CD1c-positive myeloid dendritic cell (primary cell): ENCODE results near the gene HBP1.
"Not testable (repeated sequence)": the region's sequence is repeated elsewhere in the genome, so short reads cannot be mapped to it uniquely, and the experiment has no call there.

Source experiments
- DNase-seq: peaks from one replicate; pipeline ENCODE4 v3.0.0-alpha.2; 2016; ENCODE audit errors: extremely low spot score

The HBP1 gene, protein sequence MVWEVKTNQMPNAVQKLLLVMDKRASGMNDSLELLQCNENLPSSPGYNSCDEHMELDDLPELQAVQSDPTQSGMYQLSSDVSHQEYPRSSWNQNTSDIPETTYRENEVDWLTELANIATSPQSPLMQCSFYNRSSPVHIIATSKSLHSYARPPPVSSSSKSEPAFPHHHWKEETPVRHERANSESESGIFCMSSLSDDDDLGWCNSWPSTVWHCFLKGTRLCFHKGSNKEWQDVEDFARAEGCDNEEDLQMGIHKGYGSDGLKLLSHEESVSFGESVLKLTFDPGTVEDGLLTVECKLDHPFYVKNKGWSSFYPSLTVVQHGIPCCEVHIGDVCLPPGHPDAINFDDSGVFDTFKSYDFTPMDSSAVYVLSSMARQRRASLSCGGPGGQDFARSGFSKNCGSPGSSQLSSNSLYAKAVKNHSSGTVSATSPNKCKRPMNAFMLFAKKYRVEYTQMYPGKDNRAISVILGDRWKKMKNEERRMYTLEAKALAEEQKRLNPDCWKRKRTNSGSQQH

DNA sequence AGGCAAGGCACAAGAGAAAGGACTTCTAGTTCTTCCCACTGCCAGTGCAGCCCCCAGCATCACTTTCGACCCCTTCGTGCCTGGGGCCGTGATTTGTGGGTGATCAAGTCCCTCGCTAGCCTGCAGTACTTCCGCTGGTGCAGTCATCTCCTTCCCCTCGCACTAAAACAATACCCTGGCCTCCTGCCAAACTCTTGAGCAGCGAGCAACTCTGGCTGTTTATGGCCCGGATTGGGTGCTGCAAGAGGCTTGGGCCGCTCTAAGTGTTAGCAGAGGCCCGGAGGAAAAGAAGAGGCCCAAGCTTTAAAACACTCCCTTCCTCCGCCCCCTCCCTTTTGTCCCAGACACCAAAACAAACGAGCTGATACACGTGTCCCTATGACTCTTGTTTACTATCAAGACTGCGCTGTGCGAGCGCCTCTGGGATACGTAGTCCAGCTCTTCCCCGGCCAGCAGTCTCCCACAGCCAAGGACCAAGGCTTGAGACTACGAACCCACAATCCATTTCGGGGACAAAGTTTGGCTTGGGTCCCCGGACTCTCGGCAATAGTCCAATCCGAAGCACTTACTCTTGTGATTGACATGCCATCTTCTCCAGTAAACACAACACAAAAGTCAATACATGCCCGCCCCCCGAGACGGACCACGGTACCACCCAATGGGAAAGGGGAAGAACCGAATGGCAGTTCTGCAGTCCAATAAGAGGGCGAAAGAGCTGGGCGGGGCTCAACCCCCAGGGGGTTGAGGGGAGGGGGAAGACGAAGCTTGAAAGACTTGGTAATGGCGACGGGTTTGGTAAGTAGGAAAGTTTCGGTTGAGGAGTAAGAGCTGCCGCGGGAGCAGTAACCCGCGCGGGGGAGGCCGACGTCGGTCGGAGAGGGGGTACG lies at the start of gene HBP1:
Gene HBP1 (plus strand): TSS at position 771 of the 887 bp plus-strand sequence. CDS start 10,891 bp downstream, outside the sequence.
- DNase-seq = peak; percentile 99

DNA sequence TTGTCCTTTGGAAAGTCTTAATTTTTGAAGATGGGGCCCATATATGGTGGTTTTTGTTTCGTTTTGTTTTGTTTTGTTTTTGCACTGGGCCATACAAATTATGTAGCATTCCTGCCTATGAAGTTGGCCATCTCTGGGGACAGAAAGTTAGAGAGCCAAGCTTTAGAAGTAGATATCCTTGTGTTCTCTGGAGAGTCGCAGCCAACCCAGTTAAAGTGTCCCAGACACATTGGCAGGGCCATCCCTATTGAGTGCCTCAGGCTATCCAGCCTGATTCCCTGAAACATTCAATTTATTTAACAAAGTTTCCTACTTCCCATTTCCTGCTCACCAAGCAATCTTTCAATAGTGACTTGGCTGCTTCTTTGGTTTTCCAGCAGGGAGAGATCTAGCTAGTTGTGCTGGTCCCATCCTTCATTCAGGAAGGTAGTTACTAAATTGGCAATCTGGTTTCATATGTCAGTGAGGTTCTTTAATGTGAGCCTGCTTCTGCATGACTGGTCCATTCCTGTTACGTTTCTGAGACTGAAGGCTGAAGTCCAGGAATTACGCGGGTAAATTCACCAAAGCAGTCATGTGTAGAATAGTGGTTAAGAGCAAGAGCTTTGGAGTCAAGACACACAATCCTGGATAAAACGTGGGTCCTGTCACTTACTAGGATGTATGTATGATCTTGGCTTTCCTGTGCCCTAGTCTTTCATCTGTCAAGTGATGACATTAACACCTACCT lies 49.3 kb upstream of the HBP1 start:
- no peak for DNase-seq

DNA sequence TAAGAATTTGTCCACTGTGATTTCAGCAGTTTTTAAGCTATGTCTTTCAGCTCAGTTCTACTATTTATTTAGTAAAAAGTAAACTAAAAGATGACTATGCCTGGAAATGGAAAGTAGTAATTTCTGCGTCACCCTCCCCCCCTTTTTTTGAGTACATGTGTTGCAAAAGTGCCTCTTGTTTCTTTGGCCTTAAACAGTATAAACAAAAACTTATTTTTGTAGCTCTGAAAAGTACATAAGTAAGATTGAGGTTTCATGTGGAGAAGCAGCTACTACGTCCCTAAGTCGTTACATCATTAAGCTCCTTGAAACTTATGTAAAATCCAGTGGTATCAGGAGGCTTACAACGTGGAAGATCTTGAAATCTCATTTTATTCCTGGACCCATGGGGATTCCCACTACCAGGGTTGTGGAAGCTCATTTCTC lies 46.3 kb upstream of the HBP1 start:
- no peak for DNase-seq

- DNase-seq = no peak
These were observed 45.4 kb upstream of the HBP1 start for GRCh38 chr7:107123392-107123791.

DNA sequence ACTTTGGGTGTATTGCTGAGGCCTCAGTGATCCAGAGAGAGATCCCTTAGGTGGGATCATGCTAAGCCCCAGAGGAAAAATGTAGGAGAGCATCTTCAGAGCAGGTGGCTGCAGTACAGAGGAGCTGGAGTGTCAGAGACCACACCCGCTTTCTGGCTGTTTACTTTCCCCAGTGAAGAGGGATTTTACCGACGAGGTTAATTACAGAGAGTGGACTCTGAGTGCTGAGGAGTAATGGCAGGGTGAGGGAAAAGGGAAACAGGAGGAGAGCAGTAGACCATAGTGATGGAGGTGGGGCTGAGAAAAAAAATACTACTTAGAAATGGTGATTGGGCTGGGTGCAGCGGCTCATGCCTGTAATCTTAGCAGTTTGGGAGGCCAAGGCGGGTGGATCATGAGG lies 43.3 kb upstream of the HBP1 start:
- no peak for DNase-seq

- DNase-seq = no peak
These were observed 40.6 kb upstream of the HBP1 start for GRCh38 chr7:107128217-107128616.

GRCh38 chr7:107128748-107129147 lies 40.1 kb upstream of the HBP1 start:
- no peak for DNase-seq

GRCh38 chr7:107130487-107131220 lies 38.1 kb upstream of the HBP1 start:
- no peak for DNase-seq

GRCh38 chr7:107133396-107133795 lies 35.4 kb upstream of the HBP1 start:
- no peak for DNase-seq

DNA sequence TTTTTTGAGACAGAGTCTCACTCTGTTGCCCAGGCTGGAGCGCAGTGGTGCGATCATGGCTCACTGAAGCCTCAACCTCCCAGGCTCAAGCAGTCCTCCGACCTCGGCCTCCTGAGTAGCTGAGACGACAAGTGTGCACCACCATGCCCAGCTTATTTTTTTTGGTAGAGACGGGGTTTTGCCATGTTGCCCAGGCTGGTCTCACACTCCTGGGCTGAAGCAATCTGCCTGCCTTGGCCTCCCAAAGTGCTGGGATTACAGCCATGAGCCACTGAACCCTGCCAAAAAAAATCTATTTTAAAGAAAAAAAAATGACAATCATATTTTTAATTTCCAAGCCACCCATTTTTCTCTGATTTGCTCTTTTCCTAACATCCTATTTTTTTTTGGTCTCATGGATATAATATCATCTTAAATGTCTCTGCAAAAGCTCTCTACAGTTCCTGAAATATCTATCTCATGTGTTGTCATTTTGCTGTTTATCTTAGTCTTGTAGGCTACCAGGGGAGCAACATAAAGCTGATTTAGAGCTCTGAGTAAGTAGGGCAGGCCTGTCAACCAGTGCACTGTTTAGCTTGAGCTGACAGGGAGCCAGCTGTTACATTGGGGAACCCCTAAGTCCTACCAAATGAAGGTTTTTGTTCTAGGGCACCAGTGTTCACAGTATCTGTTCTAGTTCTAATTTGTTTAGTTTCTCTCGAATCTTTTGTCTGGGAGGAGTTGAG lies 29.9 kb upstream of the HBP1 start:
- DNase-seq = no peak

DNA sequence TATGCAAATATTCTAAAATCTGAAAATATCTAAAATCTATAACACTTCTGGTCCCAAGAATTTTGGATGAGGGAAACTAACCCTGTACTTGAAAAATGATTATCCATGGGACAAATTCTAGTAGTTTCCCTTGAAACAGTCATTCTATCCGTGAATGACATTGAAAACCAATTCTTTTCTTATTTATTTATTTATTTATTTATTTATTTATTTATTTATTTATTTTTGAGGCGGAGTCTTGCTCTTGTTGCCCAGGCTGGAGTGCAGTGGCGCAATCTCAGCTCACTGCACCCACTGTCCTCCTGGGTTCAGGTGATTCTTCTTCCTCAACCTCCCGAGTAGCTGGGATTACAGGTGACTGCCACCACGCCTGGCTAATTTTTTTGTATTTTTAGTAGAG lies 24.9 kb upstream of the HBP1 start:
- DNase-seq = not testable (repeated sequence)

- no peak for DNase-seq
These were observed 23.6 kb upstream of the HBP1 start for GRCh38 chr7:107145067-107145838.

GRCh38 chr7:107147464-107148393 lies 21.1 kb upstream of the HBP1 start:
- peak; percentile 46 for DNase-seq

GRCh38 chr7:107148721-107149120 lies 20.1 kb upstream of the HBP1 start:
- DNase-seq = no peak

DNA sequence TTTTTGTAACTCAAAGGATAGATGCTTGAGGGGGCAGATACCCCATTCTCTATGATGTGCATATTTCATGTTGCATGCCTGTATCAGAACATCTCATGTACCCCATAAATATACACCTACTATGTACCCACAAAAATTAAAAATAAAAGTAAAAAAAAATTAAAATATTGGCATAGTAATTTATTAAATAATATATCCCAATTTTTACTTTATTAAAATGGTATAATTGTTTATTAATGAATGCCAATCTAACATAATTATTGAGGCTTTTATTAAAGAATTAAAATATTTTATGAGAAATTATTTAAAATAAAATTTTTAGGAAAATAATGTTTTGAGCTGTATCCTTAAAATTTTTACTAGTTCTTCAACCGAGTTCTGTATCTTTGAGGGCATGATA lies 18.9 kb upstream of the HBP1 start:
- DNase-seq = no peak

- peak; percentile 87 for DNase-seq
These were observed 18.3 kb upstream of the HBP1 start for GRCh38 chr7:107150375-107151073.

- no peak for DNase-seq
These were observed 17.3 kb upstream of the HBP1 start for GRCh38 chr7:107151538-107151937.

GRCh38 chr7:107152011-107152410 lies 16.8 kb upstream of the HBP1 start:
- DNase-seq = no peak
